Ishikawa (cell line): ENCODE data around the gene ABR.
A peak's percentile ranks its signal among the peaks of the same experiment; 100 is the strongest.

Experiments used
- CEBPB ChIP-seq: IDR thresholded peaks from 2 replicates; pipeline ENCODE4 v1.6.1; 2012
- CREB1 ChIP-seq: IDR thresholded peaks from 2 replicates; pipeline ENCODE4 v1.6.1; 2012; ENCODE audit warnings: low read depth
- EGR1 ChIP-seq: IDR thresholded peaks from 2 replicates; pipeline ENCODE4 v1.6.1; 2012
- EP300 ChIP-seq: IDR thresholded peaks from 2 replicates; pipeline ENCODE4 v1.6.1; 2012; ENCODE audit warnings: borderline replicate concordance
- FOXM1 ChIP-seq: IDR thresholded peaks from 2 replicates; pipeline ENCODE4 v1.6.1; 2012; ENCODE audit warnings: low read depth, borderline replicate concordance
- NFIC ChIP-seq: IDR thresholded peaks from 2 replicates; pipeline ENCODE4 v1.6.1; 2012
- RAD21 ChIP-seq: IDR thresholded peaks from 2 replicates; pipeline ENCODE4 v1.6.1; 2012; ENCODE audit warnings: low read depth
- TAF1 ChIP-seq: IDR thresholded peaks from 2 replicates; pipeline ENCODE4 v1.6.1; 2012; ENCODE audit warnings: low read depth, mild to moderate bottlenecking
- TCF12 ChIP-seq: IDR thresholded peaks from 2 replicates; pipeline ENCODE4 v1.6.1; 2012; ENCODE audit warnings: low read depth
- TEAD4 ChIP-seq: IDR thresholded peaks from 2 replicates; pipeline ENCODE4 v1.6.1; 2012
- YY1 ChIP-seq: IDR thresholded peaks from 2 replicates; pipeline ENCODE4 v1.6.1; 2012; ENCODE audit warnings: low read depth
- ZBTB7A ChIP-seq: IDR thresholded peaks from 2 replicates; pipeline ENCODE4 v1.6.1; 2012; ENCODE audit warnings: low read depth
- TF ChIP-seq, protein P1 (sequence below): IDR thresholded peaks from 2 replicates; pipeline ENCODE4 v1.6.1; 2012
- TF ChIP-seq, protein P2 (sequence below): IDR thresholded peaks from 2 replicates; pipeline ENCODE4 v1.6.1; 2012; ENCODE audit warnings: low read depth, mild to moderate bottlenecking
- TF ChIP-seq, protein P3 (sequence below): IDR thresholded peaks from 2 replicates; pipeline ENCODE4 v1.6.1; 2012

The ABR gene

DNA sequence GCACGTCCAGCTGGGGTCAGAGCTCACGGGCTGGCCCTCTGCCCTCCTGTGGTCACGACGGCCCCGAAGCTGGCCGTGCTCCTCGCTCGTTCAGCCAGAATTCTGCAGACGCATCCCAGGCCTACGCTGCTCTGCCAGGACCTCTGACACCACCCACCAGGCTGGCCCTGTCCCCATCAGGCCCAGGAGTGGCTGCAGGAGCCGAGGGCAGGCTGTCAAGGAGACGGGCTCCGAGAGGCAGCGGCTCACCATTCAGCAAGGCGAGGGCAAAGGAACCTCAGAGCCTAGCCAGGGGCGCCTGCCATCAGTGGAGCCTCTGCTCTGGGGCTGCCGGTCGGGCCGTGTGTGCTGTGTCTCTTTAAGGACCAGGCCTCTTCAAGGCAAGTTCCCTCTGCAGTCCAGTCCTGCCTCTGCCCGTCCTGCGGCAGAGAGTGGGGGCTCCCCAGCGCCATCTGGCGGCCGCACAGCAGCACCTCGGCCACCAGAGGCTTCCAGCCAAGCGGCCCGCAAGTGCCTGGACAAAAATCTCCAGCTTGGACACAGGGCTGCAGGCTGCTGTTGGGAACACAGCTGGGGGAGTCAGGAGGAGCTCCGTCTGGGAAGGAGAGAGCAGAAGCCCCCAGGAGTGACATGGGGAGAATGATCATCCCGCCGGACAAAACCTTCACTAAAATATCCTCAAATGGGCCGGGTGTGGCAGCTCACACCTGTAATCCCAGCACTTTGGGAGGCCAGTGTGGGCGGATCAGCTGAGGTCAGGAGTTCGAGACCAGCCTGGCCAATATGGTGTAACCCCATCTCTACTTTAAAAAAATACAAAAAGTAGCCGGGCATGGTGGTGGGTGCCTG lies 7.4 kb upstream of the ABR start:
- TF ChIP-seq RAD21 (peak; percentile 73), TAF1 (no peak), FOXM1 (no peak)

DNA sequence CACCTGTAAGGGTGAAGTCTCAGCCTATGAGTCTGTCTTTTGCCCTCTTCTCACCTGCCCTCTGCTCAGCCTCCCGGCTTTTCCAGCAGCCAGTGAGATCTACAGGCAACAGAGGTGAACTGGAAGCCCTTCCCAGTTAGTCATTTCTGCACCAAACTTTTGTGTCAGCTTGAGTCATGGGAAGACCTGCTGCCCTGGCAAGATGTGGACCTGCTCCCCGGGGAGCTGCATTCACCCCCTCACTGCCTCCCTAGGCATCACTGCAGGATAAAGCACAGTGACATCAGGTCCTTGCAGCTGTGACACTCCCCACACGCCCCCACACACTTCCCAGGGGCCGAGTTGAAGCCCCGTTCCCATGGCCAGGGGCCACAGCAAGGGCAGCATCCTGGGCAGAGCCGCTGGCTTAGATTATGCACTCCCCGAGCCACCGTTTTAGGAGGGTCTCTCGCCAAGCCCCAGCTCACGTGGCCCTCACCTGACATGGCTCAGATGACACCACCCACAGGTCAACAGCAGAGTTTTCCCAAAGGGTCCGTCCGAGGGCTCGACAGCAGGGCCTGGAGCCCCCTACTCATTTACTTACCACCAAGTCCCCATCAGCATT lies 6.5 kb upstream of the ABR start:
- TF ChIP-seq TCF12: no peak
- no peak for TF ChIP-seq ZBTB7A
- TF ChIP-seq TAF1: no peak
- TF ChIP-seq CEBPB: no peak
- no peak for TF ChIP-seq EGR1
- TF ChIP-seq EP300: no peak
- TF ChIP-seq NFIC: no peak

DNA sequence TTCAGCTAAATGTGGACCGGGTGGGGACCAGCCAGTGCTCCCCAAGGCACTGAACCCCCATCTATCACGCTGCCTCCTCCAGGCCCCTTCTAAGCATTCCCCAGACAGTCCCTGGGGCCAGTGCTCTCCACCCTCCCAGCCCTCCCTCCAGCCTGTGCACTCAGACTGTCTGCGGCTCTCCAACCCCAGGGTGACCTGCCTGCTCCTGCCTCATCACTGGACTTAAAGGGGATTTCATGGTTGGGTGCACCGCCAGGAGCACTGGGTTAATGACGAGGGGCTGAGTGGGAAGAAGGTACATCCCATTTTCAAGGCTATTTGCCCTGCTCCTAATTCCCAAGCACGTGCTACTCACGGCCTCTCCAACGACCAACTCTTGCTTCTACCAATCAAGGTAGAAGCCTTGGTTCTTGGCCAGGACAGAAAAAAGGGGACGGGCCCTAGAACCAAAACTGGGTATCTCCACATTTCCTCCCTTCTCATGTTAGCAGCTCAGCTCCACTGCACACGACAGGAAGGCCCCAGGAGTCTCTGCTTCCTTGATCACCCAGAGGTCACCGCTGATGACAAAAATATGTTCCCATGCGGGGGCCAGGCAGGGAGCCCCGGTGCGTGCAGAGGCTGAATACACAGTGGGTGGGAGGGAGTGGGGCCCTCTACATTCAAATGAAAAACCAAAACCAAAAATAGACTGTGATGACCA lies 3.5 kb upstream of the ABR start:
- no peak for TF ChIP-seq TCF12
- TF ChIP-seq, protein P1, sequence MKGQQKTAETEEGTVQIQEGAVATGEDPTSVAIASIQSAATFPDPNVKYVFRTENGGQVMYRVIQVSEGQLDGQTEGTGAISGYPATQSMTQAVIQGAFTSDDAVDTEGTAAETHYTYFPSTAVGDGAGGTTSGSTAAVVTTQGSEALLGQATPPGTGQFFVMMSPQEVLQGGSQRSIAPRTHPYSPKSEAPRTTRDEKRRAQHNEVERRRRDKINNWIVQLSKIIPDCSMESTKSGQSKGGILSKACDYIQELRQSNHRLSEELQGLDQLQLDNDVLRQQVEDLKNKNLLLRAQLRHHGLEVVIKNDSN: no peak
- TF ChIP-seq ZBTB7A: no peak
- no peak for TF ChIP-seq RAD21
- TF ChIP-seq TEAD4: no peak
- TF ChIP-seq, protein P2, sequence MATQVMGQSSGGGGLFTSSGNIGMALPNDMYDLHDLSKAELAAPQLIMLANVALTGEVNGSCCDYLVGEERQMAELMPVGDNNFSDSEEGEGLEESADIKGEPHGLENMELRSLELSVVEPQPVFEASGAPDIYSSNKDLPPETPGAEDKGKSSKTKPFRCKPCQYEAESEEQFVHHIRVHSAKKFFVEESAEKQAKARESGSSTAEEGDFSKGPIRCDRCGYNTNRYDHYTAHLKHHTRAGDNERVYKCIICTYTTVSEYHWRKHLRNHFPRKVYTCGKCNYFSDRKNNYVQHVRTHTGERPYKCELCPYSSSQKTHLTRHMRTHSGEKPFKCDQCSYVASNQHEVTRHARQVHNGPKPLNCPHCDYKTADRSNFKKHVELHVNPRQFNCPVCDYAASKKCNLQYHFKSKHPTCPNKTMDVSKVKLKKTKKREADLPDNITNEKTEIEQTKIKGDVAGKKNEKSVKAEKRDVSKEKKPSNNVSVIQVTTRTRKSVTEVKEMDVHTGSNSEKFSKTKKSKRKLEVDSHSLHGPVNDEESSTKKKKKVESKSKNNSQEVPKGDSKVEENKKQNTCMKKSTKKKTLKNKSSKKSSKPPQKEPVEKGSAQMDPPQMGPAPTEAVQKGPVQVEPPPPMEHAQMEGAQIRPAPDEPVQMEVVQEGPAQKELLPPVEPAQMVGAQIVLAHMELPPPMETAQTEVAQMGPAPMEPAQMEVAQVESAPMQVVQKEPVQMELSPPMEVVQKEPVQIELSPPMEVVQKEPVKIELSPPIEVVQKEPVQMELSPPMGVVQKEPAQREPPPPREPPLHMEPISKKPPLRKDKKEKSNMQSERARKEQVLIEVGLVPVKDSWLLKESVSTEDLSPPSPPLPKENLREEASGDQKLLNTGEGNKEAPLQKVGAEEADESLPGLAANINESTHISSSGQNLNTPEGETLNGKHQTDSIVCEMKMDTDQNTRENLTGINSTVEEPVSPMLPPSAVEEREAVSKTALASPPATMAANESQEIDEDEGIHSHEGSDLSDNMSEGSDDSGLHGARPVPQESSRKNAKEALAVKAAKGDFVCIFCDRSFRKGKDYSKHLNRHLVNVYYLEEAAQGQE: no peak
- no peak for TF ChIP-seq EGR1
- no peak for TF ChIP-seq CREB1
- no peak for TF ChIP-seq TAF1
- TF ChIP-seq, protein P3, sequence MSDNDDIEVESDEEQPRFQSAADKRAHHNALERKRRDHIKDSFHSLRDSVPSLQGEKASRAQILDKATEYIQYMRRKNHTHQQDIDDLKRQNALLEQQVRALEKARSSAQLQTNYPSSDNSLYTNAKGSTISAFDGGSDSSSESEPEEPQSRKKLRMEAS: no peak
- TF ChIP-seq YY1: no peak
- TF ChIP-seq EP300: no peak
- TF ChIP-seq CEBPB: no peak
- no peak for TF ChIP-seq NFIC
- no peak for TF ChIP-seq FOXM1

DNA sequence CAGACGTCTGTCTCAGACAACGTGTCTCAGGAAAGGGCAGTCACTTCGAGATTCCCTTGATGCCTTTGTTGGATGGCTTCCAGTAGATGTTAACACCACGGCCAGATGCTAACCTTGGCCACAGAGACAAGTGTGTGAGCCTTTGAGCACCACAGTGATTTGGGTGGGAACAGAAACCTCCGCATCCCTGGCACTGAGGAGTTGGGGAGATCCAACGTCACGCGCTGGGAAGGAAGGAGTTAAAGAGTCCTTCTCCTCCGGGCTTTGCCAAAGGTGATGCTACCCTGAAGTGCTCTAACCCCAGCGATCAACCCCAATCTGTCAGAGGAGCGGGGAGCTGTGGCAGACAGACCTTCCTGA lies 3.0 kb upstream of the ABR start:
- TF ChIP-seq, protein P3: no peak
- no peak for TF ChIP-seq EGR1
- TF ChIP-seq RAD21: no peak
- TF ChIP-seq CREB1: no peak
- TF ChIP-seq YY1: no peak
- TF ChIP-seq FOXM1: no peak
- no peak for TF ChIP-seq TCF12
- no peak for TF ChIP-seq EP300

DNA sequence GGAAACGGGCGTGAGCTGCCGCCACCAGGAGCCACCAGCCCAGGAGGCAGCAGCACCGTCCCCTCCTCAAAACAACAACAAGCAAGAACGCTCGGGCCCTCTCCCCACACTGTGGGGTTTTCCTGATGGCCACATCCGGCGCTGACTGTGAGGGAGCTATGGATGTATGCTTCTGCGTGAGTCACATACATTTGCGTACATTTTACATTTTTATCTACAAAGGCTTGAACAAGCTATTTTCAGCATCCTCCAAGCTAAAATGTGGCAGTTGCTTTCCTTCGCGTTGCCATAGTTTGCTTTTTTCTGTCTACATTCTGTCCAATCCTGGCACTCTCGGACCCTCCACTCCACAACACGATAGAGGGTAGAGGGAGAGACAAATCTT lies 2.0 kb upstream of the ABR start:
- TF ChIP-seq TAF1: no peak
- TF ChIP-seq, protein P2: no peak
- TF ChIP-seq EP300: no peak
- TF ChIP-seq FOXM1: no peak
- no peak for TF ChIP-seq EGR1
- TF ChIP-seq NFIC: no peak
- TF ChIP-seq TCF12: no peak
- TF ChIP-seq, protein P1: no peak
- no peak for TF ChIP-seq ZBTB7A
- TF ChIP-seq YY1: no peak
- TF ChIP-seq CEBPB: no peak
- TF ChIP-seq, protein P3: no peak
- TF ChIP-seq TEAD4: no peak
- no peak for TF ChIP-seq CREB1
